Fibroblast of skin of back (primary cell): ENCODE data around the gene HERPUD2. TPM values are rescaled to one million over a fixed set of nuclear protein-coding genes. Genes with fewer than 3 reads are reported as not detected.

Experiments used
- DNase-seq: peaks from one replicate; pipeline ENCODE4 v3.0.0-alpha.2; 2013
- polyA plus RNA-seq, 2 experiments: library from polyadenylated mRNA; unstranded; fragments of 120-200 nt; gene quantifications; one replicate each; pipeline ENCODE4 v1.2.1, GENCODE V29; 2013; ENCODE audit not compliant: insufficient read length in 2 of 2

HERPUD2 gene, protein sequence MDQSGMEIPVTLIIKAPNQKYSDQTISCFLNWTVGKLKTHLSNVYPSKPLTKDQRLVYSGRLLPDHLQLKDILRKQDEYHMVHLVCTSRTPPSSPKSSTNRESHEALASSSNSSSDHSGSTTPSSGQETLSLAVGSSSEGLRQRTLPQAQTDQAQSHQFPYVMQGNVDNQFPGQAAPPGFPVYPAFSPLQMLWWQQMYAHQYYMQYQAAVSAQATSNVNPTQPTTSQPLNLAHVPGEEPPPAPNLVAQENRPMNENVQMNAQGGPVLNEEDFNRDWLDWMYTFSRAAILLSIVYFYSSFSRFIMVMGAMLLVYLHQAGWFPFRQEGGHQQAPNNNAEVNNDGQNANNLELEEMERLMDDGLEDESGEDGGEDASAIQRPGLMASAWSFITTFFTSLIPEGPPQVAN
- 21.5 TPM for polyA plus RNA-seq (2013, experiment 1 of 2; ENCODE audit: insufficient read length)
- 22.1 TPM for polyA plus RNA-seq (2013, experiment 2 of 2; ENCODE audit: insufficient read length)

DNA sequence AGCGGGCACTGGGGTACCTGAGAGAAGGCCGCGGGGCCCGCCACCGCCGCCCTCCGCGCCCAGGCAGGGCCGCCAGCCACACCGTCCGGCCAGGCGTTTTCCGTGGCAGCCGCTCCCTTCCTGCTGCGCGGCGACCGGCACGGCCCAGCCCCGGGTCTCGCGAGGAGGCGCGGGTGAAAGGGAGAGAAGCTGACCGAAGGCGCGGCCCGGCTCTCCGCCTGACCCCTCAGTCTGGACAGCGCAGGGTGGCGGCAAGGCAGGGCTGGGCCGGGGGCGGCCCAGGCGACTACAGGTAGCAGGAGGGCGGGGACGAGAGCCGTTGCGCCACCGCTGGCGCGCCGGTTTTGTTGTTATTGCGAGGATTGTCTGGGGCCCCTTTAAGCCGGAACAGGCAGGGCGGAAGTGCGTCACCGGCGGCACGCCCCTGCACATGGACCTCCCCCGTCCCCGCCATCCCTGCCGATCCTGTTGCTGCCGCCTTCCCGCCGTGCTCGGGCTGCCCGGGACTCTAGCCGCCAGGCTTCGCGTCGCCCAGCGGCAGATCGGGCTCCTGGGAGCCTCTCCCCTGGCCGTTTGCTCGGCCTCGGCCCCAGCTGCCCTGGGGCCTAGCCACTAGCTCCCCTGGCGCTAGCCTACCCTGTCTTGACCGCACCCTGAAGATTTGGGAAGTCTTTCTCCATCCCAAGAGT, at the start of gene HERPUD2:
HERPUD2 (minus strand) TSS at position 352 of the 689 bp plus-strand sequence. CDS start 805 bp downstream, outside the sequence.
- DNase-seq, result peak; percentile 87

DNA sequence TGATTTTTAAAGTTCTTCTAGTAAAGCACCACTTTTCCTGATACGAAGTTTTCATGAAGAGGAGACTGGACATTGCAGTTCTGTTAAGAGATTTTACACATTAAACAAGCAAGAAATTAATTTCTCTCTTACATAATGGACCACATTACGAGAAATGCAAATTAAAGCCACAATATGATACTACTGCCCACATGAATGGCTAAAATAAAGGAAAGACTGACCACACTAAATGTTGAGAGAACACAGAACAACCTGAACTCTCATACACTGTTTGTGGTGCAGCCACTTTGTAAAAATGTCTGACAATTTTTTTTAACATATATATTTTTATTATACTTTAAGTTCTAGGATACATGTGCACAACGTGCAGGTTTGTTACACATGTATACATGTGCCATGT, 44.0 kb upstream of the HERPUD2 start:
- no peak for DNase-seq

DNA sequence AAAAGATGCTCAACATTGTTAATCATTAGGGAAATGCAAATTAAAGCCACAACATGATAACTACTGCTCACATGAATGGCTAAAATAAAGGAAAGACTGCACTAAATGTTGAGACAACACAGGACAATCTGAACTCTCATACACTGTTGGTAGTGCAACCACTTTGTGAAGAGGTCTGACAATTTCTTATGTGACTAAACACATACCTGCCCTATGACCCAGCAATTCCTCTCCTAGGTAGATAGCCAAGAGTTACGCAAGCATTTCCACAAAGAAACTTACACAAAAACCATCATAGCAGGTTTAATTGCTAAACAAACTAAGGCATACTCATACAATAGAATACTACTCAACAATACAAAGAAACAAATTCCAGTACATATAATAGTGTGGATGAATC, 41.8 kb upstream of the HERPUD2 start:
- no peak for DNase-seq

DNA sequence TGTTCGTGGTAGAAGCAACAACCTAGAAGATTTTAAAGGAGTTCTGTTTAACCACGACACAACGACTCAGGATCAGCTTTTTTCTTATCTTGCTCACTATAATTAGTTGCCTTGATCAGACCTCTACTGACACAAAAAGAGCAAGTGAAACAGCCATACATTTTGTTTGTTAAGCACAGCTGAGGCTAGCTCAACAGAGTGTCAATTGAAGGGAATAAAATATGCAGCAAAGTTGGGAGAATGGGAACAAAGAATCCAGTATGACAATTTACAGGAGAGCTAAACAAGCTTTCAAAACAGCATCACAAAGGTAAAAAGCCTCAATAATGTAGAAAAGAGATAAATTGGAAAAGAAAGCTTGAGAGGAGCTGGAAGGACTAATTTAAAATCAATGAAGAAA, 40.5 kb upstream of the HERPUD2 start:
- DNase-seq, result no peak

DNA sequence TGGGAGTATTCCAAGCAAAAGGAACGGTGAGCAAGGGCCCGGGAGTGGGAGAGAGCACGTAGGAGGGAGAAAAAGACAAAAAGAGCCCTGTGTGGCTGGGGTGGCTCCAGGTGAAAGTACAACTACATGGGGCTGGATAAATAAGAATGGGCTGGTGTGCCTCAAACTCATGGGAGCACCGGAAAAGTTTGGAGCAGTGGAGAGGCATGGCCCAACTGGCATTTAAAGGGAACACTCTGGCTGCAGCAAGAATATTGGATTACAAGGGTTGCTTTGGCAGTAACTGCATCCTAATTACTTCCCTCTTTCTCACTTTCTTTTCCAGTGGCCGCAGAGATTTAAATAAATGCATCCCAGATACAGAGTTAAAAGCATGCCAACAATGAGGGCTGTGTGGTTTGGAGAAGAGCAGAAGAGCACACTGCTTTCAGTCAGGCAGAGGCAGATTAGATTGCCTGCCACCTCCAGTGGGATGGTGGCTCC, 39.1 kb upstream of the HERPUD2 start:
- no peak for DNase-seq

DNA sequence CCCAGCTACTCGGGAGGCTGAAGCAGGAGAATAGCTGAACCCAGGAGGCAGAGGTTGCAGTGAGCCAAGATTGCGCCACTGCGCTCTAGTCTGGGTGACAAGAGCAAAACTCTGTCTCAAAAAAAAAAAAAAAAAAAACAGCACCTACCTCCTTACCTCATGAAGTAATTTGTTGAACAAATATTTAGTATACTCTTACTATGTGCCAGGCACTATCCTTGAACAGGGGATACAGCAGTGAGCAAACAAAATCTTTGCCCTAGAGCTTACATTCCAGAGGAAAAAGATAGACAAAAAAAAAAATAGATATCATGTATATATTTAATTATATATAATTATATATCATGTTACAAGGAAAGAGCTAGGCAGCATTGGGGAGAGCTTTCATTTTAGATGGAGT, 36.4 kb upstream of the HERPUD2 start:
- no peak for DNase-seq

DNA sequence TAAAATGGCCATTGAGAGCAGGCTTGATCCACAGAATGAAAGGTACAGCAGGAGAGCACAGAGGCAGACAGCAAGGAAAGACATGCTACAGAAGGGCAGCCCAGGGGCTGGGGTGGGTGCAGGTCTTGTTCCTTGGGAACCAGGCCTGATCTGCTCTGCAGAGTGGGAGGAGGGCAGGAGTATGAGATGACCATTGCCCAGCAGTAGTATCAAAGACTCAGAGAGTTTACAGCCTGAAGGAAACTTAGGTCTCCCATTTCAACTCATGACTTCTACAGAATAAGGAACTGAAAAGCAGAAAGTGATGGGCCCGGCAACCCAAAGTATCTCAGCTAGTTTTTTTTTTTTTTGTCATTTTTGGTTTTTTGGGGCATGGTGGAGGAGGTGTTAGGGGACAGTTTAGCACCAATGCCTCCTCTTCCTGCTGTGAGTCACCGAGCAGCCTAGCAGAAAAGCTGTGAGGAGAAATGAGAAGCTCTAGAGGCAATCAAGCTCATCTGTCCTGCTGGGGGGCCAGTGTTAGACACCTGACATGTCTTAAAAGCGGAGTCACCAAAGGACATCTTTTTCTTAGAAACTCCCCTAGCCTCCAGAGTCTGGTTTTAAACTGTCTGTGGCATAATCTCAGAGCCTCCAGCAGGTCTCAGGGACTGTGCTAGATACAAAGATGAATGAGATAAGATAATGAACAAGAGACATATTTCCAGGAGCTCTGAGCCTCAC, 34.3 kb upstream of the HERPUD2 start:
- DNase-seq, result no peak

DNA sequence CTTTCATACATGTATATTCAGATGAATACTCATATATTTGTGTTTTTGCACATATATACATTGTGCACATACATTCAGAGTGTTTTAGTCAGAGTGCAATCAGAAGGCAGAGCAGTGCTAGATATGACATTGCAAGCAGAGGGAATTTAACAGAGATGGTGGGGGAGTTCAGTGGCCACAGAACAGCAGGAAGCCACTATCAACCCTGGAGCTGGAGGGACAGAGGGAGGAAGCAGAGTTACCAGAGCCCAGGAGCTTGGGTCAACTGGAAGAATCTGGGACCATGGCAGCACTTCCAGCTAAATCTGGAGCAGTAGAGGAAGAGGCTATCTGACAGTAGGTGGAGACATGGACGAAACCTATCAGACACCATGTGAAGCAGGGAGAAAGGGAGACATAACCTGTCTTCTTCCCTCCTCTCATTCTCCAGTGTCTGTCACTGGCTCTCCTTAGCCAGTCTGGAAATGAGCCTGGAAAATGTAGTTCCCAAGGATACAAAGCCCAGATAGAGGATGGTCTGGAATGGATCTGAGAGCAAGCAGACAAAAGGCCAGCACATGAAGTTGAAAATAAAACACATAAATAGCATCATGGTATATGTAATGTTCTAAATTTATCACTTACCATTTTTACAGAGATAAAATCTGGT, 33.6 kb upstream of the HERPUD2 start:
- DNase-seq, result no peak

DNA sequence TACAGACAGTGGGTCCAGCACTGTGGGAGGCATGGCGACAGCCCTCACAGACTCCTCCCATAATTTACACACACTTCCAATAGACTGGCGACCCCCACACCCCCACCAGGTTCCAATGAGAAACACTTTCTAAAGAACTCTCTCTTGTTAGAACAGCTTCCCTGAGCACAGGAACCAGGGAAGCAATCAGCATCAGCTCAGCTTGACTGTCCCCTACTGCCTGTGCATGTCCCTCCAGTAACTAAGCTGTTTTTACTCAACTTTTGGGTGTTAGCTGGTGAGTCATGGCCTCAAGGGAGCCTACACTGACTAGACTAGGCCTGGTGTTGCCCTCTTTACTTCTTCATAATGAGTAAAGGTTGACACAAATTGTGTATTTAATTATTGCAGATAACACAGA, 32.6 kb upstream of the HERPUD2 start:
- peak; percentile 72 for DNase-seq

DNA sequence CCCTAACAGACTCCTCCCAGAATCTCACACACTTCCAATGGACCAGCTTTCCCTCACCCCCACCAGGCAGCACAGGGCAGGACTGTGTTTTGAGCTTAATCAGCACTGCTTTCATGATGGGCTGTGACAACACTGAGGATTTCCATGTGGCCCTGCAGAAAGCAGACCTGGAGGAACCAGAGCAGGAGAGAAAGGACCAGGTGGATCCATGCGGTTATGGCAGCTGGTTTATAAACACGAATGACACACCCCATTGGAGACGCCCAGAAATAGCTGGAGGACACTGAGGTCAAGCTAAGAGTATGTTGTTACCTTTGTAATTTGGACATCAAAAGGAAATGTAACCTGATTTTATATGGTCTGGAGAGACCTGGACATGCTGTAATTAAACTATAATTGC, 31.7 kb upstream of the HERPUD2 start:
- DNase-seq, result no peak

DNA sequence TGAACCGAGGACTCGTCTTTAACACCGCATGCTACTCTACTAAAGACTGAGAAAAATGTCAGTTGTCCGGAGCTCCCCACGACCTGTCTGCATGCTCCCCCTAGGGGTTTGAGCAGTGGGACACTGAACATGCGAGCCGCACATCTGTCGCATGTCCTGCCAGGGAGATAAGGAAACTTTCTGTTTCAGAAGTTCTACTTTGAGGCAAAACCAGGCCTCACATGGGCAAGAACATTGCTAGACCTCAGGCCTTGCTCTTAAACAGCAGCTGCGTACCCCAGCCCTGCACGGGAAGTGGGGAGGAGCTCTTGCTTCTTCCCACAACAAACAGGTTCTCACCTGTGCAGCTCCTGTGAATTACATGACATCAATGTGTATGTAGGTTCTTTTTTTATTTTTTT, 30.3 kb upstream of the HERPUD2 start:
- no peak for DNase-seq

DNA sequence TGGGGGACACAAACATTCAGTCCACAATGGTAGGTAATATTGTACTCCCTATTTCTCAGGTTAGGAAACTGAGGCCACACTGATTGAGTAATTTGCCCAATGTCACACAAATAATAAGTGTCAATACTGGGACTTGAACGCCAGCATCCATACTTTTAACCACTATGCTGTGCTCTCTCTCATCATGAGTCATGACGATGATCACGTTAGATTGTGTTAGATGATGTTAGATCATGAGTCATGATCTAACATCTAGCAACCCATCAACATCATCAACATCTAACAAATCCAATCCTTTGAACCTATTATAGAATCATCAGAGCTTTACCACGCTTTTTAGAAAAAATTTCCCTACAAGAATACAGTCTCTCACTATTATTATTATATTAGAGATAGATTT, 28.1 kb upstream of the HERPUD2 start:
- DNase-seq, result peak; percentile 59

DNA sequence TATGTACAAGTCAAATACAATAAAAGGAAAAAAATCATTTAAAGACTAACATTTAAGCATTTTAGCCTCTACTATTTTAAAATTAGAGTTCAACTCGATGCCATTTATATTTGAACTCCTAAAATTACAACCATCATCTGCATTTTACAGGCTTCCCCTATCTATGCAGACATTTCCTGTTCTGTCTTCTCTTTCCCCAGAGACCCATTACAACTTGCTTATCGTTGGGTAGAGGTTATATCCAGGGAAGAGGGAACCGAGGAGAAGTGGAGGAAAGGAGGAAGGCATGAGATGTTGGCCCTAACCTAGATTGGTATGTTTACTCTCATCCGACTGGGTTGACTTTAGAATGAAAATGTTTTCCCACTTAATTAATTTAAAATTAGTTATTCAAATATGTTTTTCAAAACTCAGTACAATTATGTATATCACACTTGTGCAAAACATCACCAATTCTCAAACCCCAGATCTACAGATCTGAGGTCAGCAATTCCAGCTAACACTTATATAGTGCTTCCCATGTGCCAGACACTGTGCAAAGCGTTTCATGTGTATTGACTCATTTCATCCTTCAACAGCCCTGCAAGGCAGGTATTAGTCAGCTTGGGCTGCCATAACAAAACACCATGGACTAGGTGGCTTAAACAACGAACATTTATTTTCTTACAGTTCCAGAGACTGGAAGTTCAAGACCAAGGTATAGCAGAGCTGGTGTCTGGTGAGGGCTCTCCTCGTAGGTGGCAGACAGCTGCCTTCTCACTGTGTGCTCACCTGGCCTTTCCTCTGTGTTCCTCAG, 27.3 kb upstream of the HERPUD2 start:
- DNase-seq, result no peak

DNA sequence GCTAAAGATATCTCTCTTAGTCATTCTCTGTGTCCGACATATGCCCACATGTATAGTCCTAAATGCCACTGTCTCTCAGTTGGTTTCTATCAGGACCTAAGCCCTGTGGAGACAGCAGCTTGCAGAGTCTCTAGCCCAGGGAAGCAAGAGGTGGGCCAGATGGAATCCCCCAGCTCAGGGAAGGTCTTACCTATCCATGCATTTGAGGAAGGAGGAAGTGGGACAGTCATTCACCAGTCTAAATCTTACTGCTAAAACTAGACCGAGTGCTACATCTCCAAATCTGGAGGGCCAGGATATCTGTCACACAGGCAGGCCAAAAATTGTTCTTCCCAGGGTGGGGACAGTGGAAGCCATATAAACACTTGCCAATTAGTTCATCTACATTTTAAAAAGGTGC, 26.4 kb upstream of the HERPUD2 start:
- DNase-seq, result no peak

DNA sequence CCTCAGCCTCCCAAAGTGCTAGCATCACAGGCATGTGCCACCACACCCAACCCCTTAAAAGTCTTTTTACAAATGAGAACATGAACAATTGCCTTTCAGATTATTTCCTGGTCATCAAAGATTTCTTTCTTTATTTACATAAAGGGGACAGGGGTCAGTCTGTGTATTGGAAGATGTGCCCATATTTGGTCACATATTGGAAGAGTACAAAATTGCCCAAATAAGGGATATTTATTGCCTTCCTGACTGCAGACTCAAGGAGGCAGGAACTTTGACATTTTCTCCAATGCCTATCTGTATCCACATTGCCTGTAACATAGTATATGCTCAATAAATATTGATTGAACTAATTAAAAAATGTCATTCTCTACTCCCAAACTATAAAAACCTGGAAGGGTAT, 25.9 kb upstream of the HERPUD2 start:
- DNase-seq, result no peak

DNA sequence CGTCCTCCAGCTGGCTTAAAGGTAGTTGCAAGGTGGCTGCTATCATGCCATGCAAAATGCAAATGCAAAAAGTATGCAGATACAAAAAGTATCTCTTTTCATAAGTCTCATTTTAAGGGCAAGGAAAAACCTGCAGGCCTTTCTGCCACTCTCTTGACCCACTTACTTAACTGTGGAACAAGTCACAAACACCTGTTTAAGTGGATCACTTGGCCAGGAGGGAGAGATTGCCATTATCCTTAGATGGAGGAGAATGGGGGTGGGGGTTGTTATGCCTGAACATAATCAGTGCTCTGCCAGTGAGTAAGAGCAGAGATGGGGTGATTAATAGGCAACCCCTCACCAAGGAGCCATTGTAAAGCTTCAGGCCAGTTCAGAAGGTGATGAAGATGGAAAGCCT, 25.1 kb upstream of the HERPUD2 start:
- no peak for DNase-seq

DNA sequence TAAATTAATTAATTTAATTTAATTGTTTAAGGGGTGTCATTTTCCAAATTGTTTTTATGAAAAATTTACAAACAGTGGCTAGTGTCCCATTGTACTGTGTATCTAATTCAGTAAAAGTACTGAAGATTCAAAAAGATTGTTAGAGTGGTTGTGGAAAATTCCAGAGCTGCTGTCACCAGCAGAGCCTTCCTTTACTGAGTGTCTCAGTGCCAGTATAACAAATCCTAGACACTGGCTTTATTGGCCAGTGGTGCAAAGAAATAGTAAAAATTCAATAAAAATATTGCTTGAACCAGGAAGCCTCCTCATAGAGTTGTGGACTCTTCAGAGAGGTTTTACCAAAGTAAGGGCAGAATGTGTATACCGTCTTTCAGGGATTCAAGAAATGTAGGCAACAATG, 23.1 kb upstream of the HERPUD2 start:
- no peak for DNase-seq

DNA sequence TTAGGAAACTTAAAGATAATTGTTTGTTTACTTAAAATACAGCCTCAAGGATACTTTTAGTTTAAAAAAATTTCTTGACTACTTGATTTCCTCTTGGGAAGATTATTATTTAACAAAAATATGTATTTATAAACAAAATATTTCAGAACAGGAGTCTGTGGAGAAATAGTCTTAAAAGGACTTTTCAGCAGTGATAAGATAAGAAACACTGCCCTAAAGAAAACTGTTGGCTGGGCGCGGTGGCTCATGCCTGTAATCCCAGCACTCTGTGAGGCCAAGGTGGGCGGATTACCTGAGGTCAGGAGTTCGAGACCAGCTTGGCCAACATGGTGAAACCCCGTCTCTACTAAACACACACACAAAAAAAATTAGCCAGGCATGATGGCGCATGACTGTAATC, 22.6 kb upstream of the HERPUD2 start:
- no peak for DNase-seq

DNA sequence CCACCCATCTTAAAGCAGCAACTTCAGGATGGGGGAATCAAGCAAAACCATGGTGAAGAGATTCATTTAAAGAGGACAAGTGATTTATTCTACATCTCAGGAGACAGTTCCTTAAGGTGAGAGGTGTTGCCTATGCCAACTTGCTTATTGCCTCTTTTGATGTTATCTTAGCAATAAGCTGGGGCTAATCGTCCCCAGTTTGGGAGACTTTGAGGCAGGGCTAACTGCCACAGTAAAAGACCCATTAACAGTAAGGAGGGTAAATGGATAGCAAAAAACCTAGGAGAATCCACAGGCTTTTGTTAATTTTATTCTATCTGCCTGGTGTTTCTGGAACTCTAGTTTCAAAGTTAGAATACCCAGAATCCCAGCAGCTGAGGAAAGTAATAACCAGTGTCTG, 22.1 kb upstream of the HERPUD2 start:
- DNase-seq, result no peak

DNA sequence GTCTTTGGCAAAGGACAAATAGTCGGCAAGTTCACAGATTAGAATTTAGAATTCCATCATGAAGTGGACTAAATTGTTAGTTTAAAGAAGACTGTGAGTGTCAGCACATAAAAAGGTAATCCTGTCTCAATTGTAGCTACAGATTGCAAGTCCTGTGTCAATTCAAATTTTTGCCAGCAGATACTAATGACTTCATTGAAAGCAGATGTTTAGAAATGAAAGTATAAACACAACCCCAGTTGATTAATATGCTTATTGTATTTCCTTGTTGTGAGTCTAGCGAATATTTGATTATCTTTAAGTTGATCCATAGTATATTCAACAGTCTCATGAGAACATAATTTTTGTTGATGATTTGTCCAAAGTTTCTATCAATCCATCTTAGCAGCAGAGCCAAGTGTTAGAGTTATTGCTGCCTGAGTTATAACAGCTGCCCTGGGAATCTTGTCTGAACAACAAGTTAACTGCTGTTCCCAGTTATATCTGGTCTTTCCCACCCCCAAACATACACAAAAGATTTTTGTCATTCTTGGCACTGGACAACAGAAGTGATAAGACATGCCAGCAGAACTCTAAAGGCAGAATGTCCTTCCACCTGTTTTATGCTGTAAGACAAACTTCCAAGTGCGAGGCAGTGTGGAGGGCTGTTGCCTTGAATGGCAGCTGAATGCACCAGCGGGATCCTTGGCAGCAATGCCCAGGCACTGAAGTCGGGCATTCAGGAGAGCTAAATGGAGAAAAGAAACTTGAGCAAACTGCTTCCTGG, 21.3 kb upstream of the HERPUD2 start:
- DNase-seq, result no peak

DNA sequence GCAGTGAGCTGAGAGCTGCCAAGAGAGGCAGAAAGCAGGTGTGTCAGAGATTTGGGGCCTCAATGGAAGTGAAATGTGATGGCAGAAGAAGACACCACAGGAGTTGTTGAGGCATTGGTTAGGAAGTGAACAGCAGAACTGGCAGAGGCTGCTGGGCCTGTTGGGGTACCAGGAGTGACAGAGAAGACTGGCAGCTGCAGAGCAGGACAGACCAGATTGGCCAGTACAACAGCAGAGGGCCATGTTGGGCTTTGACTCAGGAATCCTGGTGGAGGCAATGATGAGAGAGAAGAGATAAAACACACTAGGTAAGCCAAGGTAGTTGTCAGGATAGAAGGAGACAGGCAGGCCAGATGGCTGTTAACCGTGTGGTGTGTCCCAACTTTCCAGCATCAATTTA, 19.9 kb upstream of the HERPUD2 start:
- DNase-seq, result no peak
